ENCODE data around the gene DRICH1. TPM values are rescaled to one million over a fixed set of nuclear protein-coding genes. Genes with fewer than 3 reads are reported as not detected.
"Not testable (repeated sequence)": the region's sequence is repeated elsewhere in the genome, so short reads cannot be mapped to it uniquely, and the experiment has no call there.

Gene DRICH1, protein sequence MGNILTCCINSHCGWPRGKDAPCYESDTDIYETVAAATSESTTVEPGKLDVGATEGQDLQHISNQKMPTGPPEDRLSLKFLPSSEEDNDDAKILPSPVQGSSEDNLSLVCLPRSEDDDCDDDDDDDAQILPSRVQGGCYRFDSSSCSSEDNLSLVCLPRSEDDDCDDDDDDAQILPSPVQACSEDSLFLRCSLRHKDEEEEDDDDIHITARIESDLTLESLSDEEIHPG
- total RNA-seq = 0.54 TPM

DNA sequence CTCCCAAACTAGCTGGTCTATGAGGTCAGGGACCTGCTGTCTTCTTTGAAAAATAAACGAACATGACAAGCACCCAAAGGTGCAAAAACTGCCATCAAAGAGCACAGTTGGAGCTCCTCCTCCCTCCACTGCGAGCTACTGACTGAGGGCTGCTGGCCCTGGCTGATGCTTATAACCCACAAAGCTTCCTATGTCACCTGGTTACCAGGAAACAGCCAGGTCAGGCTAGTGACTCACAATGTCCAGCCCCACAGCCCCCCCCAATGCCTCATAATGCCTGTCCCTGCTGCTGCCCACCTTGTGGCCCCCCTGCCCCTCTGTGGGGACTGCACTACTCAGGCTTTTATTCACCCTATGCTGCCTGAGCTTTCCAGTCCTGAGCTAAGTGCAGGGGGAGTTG lies at the start of gene DRICH1:
Gene DRICH1 (minus strand): TSS at position 144 of the 400 bp plus-strand sequence. CDS start 298 bp downstream, outside the sequence.
- DNase-seq (ENCODE audit: low read depth in 2 of 3, low spot score in 2 of 3) = no peak

DNA sequence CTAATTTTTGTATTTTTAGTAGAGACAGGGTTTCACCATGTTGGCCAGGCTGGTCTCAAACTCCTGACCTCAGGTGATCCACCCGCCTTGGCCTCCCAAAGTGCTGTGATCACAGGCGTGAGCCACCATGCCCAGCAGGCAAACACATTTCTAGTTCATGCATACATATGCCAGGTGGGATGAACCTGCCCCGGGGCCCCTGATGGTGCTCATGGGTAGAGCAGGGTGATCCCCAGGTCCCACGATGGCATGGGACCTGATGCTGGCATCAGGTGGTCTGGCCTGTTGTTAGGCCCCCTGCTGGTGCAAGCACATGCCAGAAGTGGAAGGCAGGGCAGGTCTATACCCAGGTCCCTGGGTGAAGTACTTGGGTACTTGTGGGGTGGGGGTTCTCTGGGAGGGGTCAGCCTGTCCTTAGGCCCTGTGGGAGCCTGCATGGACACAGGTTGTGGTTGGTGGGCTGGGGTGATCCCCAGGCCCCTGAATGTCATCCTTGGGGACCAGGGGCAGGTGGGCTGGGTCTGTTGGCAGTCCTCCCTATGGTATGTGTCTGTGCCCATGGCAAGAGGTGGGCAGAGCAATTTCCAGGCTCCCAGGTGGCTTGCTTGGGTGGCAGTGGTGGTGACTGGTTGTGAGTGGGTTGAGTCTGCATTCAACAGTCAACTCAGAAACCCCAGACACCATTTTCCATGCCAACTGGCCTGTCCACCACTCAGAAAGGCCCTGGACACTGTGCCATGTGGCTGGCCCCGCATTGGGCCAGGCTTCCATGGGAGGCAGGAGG lies 49.1 kb upstream of the DRICH1 start:
- DNase-seq (ENCODE audit: low read depth in 2 of 3, low spot score in 2 of 3) = no peak

DNA sequence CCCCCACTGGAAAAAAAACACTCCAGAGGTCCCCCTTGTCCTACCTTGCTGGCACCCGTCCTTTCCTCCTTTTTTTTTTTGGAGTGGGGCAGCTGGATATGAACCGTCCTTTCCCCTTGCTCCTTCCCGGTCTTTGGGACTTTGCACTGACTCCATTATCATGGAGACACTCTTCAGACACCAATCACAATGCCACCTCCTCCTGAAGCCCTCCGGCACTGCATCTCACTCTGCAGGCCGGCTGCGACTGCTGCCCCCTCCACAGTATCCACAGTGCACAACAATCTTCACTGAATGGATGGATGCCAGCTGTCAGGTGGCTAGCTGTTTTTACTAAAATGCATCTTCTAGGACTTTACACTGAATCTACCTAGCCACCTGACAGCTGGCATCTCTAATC lies 46.0 kb upstream of the DRICH1 start:
- no peak for DNase-seq (ENCODE audit: low read depth in 2 of 3, low spot score in 2 of 3)

DNA sequence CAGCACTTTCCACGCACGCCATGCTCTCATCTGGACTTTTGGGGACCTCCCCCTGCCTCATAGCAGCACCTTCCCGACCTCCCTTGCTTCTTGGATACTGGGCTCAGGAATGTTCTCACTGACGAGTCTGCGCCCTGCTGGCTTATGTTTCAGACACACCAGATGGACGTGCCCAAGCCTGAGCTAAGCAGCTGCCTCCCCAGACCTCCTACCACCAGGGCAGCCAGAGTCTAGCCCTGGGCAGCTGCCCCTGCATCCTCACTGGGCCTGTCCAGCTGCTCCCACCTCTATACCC lies 45.5 kb upstream of the DRICH1 start:
- DNase-seq (ENCODE audit: low read depth in 2 of 3, low spot score in 2 of 3) = no peak

DNA sequence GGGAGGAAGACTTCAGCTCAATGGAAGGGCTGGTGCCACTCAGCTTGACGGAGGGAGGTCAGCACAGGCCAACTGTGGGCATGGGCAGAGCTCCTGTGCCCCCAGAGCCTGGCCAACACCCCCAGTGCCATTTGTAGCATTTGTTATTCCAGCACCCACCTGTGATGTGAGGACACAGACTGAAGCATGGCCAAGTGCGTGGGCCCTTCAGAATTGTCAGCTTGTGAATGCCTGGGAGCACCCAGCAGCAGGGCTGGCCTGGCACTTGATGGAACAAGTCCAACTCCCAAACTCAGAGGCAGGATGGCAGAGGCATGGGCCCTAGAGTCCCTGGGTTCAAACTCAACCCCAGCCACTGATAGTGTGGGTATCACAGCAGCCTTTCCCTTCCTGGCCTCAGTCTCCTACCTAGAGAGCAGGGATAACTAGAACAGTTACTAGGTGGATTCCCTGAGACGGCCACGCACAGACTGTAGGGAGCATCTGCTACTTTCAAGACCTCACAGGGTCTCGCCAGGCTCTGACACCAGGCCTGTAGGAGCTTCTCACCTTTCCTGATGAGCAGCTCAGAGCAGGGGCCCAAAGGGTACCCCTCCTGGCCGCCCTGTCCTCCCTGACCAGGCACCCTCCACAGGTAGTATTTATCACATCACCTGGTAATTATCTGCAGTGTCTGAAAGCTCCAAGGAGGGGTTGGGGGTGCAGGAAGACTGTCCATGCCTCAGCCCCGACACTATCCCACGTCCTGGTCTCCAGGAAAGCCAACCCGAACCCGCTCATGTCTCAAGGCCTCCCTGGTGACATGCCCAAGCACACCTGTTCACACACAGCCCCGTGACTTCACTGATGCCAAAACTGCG lies 45.0 kb upstream of the DRICH1 start:
- DNase-seq (ENCODE audit: low read depth in 2 of 3, low spot score in 2 of 3) = not testable (repeated sequence)

DNA sequence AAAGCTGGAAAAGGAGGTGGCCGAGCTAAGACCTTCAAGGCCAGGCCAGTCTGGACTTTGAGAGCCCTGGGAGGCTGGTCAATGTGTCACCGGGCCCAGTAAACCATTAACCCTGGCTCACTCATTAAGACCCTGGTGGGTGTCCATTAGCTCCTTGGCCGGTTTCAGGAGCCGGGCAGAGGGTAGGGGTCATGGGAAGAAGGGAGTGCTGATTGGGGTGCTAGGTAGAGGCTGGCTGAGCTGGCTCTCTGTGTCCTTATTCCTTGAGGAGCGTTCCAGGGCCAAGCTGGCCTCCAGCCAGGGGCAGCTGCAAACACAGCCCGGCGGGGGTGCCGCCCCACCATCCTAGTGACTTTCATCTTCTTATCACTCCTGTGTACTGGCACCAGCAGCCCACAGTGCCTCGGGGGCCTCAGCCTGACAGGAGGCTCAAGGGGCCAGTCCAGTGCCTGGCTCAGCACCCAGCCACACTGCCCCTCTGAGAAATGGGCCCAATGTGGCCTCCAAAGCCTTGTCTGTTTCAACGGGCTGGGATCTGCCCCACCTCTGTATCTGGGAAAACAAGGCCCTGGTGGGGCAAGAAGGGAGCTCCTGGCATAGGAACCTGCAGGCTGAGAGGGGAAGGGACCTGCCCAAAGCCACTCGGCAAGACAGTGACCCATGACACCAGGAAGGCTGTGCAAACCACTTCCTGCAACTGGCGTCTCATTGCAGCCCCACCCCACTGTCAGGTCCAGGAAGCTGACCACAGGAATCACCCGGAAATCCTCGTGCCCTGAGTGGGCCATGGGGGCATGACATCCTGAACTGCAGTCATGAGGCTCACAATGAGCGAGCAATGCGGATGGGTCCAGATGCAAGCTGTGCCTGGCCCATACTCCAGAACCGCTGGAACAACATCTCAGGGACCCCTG lies 43.6 kb upstream of the DRICH1 start:
- no peak for DNase-seq (ENCODE audit: low read depth in 2 of 3, low spot score in 2 of 3)

DNA sequence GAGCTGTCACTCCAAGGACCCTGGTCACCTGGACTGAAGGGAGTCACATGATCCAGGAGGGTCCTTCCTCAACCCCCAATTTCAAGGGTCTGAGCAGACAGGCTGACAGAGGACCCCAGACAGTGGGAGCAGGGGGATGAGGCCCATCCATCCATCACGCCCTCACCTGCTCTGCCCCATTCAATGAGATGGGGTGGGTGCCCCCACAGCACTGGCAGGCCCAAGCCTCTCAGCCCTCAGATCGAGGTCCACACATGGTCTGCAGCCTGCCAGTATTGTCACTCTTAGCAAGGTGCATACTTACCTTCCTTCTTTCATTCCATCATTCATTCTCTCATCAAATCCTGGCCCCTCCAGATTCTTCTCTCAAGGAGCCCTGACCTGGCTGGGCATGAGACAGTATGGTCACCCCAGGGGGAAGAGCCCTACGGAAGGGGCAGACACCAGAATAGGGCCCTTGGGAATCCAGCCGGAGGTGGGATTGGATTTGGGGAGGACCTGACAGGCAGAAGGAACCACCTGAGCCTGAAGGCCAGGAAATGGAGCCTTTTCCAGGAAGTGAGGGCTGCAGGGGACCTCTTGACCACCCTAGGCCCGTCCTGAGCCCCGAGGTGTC lies 42.9 kb upstream of the DRICH1 start:
- not testable (repeated sequence) for DNase-seq (ENCODE audit: low read depth in 2 of 3, low spot score in 2 of 3)

DNA sequence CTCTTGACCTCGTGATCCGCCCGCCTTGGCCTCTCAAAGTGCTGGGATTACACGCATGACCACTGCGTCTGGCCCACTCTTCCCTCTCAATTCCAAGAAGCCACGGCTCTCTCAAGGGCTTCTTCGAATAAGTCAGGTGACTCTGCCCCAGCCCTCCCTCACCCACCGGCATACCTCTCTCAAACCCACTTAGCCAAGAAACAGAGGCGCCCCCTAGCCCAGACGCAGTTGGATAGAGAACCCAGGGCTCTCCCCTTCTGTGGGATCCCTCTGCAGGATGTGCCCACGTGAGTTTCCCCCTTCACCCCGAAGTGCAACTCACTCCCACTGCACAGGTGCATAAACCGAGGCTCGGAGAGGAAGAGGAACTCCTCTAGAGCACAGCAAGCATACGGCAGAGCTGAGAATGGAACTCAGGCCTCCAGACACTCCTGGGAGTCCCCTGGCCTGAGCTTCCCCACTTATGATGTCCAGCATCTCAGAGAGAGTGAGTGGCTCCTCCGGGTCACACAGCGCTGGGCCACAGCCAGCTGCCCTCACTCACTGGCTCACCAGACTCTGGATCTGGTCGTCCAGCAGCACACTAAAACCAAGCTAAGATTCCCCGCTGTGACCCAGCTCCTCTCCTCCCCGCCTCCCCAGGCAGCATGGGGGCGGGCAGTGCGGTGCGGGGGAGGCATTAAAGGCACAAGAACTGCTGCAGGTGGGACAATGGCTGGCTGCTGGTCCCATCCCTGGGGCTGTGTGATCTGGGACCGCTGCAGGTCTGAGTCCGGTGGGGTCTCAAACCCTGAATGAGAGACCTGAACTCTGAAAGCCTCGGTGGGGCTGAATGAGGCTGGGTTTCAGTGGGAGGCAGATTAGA lies 41.9 kb upstream of the DRICH1 start:
- DNase-seq (ENCODE audit: low read depth in 2 of 3, low spot score in 2 of 3) = no peak

DNA sequence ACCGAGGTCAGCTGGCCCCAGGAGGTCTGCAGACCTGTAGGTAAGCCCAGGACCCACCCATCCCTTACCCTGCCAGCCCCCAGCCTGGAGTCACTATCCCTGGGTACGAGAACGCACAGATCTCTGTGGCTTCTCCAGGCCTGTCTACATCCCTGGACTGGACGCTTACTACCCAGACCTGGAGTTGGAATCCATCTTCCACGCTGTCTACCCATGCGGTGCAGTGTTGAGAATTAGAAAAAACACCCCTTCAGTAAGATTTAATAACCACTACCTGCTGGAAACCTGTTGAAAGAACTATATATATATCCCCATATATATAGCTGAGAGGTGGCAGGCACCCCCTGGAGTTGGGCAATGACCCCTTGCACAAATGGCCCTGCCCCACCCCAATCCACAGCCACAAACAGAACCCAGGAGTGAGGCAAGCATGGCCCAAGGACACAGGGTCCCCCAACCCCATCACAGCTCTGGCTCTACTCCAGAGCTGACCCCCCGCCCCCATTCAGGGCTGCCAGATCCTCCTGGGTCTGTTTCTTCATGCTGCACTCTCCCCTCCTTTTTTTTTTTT lies 41.0 kb upstream of the DRICH1 start:
- DNase-seq (ENCODE audit: low read depth in 2 of 3, low spot score in 2 of 3) = no peak

DNA sequence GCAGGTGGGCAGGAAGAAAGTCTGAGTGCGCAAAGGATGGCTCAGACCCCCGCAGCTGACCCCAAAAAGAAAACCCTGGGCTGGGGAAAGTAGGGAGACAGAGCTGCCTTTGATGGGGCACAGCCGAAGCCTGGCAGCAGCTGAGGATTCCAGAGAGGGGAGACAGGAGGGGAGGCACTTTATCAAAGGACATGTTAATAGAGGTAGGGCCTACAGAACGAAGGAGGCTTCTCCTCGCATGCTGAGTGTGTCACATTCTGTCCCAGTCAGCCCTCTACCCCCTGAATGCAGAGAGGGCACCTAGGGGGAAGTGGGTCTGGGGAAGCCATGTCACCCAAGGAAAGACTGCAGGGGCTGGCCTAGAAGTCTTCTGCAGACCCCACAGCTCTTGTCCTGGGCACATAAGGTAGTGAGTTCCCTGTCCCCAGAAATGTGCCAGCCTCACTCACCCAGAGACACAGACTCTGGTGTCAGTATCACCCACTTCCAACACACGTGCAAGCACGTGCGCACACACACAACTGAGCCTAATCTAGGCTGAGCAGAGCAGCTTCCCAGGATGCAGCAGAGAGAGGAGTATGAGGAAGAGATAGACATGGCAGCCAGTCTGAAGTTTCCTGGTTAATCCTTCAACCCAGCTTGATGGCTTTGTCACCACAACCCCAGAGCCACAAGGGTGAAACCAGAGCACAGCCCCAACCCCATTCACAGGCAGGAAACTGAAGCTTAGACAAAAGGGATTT lies 40.4 kb upstream of the DRICH1 start:
- DNase-seq (ENCODE audit: low read depth in 2 of 3, low spot score in 2 of 3) = not testable (repeated sequence)

DNA sequence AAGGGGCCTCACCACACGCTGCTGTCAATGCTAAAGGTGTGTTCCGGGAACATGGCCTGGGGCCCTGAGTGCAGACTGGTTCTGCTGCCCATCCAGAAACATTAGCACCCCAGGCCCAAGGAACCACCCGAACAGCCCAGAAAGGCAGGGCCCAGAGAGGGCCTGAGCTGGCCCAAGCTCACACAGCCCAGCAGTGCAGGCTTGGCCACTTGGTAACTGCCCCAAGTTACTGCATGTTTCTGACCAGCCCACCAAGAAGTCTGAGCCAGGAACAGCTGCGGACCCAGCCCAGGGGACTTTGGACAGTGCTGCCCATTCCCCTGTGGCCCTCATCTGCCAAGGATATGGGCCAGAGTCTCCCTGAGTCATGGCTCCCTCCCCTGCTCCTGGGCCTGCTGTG lies 39.3 kb upstream of the DRICH1 start:
- DNase-seq (ENCODE audit: low read depth in 2 of 3, low spot score in 2 of 3) = not testable (repeated sequence)

DNA sequence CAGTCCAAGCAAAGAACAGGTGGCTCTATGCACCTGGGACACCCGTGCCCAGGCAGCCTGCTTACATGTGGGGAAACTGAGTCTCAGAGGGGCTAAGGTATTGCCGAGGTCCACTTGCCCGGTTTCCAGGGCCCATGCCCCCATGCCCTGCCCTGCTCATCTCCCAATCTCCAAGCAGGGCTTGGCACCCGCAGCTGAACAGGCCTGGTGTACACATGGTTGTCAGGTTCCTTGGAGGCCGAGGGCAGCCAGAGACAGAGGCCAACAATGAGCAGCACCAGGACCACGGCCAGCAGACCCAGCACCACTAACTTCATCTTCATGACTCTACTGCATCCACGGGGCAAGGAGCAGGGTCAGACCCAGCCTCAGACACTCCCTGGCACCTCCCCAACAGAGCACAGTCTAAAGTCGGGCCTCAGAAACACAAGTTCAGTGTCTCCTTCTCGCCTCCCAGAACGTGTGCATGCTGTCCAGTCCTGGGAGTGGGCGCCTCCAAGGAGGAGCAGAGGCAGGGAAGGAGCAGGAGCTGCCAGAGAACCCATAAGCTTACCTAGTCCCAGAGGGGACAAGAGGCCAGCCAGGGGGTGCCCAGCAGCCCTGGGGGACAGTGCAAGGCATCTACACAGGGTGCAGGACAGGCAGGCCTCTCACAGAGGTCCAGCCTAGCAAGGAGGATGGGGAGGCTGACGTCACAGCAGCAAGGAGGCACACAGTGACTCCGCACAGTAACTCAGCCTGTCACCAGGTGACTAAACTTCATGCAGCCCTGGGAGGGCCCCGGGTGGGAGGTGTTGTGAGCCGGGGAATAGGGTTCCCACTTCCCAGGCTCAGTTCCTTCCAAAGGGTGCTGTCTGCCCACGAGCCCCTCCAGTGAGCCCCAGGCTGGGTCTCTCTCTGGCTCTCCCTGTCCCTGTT lies 38.5 kb upstream of the DRICH1 start:
- no peak for DNase-seq (ENCODE audit: low read depth in 2 of 3, low spot score in 2 of 3)

DNA sequence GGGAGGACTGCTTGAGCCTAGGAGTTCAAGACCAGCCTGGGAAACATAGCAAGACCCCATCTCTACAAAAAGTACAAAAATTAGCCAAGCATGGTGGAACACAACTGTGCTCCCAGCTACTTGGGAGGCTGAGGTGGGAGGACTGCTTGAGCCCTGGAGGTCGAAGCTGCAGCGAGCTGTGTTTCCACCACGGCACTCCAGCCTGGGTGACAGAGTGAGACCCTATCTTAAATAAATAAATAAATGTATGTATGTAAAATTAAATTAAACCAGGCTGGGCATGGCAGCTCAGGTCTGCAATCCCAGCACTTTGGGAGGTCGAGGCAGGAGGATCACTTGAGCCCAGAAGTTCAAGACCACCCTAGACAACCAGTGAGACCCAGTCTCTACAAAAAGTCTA lies 28.3 kb upstream of the DRICH1 start:
- not testable (repeated sequence) for DNase-seq (ENCODE audit: low read depth in 2 of 3, low spot score in 2 of 3)

DNA sequence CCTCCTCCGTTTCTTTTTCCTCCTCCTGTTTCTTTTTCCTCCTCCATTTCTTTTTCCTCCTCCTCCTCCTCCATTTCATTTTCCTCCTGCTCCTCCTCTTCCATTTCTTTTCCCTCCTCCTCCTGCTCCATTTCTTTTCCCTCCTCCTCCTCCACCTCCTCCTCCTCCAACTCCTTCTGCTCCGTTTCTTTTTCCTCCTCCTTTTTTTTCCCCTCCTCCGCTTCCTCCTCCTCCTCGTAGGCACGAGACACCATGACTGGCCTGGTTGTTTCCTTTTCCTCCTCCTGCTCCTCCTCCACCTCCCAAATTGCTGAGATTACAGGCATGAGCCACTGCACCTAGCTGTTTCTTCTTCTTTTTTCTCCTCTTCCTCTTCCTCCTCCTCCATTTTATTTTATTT lies 25.6 kb upstream of the DRICH1 start:
- DNase-seq (ENCODE audit: low read depth in 2 of 3, low spot score in 2 of 3) = no peak

DNA sequence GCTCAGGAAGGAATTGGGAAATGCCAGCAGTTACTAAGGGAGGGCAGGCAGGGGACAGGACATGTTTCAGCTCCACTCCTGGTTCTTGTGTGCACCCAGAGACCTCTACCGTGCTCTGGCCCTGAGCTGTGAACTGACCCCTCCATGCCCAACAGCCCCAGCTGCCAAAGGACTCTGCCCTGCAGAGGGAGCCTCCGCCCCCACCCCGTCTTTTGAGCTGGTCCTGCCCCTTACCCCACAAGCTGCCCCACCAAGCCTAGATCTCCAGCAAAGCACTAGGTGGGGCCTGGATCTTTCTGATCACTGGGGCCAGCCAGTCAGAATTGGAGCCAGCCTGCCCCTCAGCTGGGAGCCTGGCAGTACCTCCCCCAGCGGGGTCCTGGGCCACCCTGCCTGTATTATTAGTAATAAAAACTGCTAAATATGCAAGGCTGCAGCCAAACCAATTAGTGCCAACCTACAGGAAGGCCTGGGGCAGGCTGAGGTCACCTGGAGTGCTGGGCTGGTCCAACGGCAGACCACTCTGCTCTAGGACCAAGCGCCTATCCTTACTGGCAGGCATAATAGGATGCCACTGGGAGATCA lies 23.9 kb upstream of the DRICH1 start:
- no peak for DNase-seq (ENCODE audit: low read depth in 2 of 3, low spot score in 2 of 3)

DNA sequence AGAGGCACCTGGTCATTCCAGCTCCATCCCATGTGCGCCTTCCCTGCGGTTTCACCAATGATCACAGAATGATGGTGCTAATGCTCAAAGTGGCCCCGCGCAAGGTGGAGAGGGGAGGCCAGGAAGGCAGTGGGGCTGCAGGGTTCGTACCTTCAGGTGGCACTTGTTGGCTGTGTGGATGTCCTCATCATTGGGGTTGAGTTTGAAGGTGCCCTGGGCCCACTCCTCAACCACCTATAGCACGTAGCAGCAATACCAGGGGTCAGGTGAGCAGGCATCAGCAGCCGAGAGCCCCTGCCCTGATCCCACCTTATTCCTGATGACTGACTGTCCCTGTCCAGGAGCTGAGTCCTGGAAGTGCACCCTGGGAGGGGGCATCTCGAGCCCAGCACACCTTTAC lies 20.6 kb upstream of the DRICH1 start:
- no peak for DNase-seq (ENCODE audit: low read depth in 2 of 3, low spot score in 2 of 3)

DNA sequence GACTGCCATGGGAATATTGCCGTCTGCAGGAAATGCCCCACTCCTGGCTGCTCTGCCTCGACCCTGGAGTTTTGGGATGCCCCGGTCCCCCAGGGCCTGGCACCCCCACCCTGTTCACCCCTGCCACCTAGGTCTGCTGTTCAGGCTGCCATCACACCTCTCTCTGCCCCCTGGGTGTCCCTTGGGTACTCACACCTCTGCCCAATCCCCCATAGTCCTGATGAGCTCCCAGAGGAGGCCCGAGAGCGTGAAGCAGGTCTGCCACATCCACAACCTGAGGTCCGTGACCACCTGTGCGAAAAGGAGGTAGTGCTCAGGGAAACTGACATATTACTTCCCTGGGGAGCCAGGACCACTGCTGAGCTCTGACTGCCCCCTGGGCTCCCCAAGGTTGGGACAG lies 20.2 kb upstream of the DRICH1 start:
- no peak for DNase-seq (ENCODE audit: low read depth in 2 of 3, low spot score in 2 of 3)

Data from hematopoietic multipotent progenitor cell (in vitro differentiated cells).